Measurements from ENCODE around the gene GCN1.

Gene GCN1

GRCh38 chr12:120081641-120082040 is 112.9 kb downstream of the GCN1 start:
- no peak for TF ChIP-seq CTCF (IDR thresholded peaks at IDR 0.05; ENCODE audit: low read depth, low read length, missing control alignments)
- DNase-seq (ENCODE audit: extremely low read depth, low read depth), result no peak
- no peak overlapping the region for H3K4me3 ChIP-seq (replicated peaks; ENCODE audit: low read depth, low read length)

GRCh38 chr12:120079411-120080400 is 114.8 kb downstream of the GCN1 start:
- H3K4me3 ChIP-seq (replicated peaks; ENCODE audit: low read depth, low read length), result no peak overlapping the region
- TF ChIP-seq CTCF (IDR thresholded peaks at IDR 0.05; ENCODE audit: low read depth, low read length, missing control alignments), result no peak

GRCh38 chr12:120078868-120079267 is 115.6 kb downstream of the GCN1 start:
- no peak overlapping the region for H3K4me3 ChIP-seq (replicated peaks; ENCODE audit: low read depth, low read length)
- TF ChIP-seq CTCF (IDR thresholded peaks at IDR 0.05; ENCODE audit: low read depth, low read length, missing control alignments), result no peak
- DNase-seq (ENCODE audit: extremely low read depth, low read depth), result no peak

More at GRCh38 chr12:120079411-120080400, 114.8 kb downstream of the GCN1 start:
- no peak for DNase-seq (ENCODE audit: extremely low read depth, low read depth)

GRCh38 chr12:120077260-120077659 is 117.3 kb downstream of the GCN1 start:
- TF ChIP-seq CTCF (IDR thresholded peaks at IDR 0.05; ENCODE audit: low read depth, low read length, missing control alignments), result no peak
- H3K4me3 ChIP-seq (replicated peaks; ENCODE audit: low read depth, low read length), result no peak overlapping the region
- no peak for DNase-seq (ENCODE audit: extremely low read depth, low read depth)

Data from HFF-Myc (cell line).